GM12878 (cell line): Measurements from ENCODE around the gene FAM210A. TPM values are rescaled to one million over a fixed set of nuclear protein-coding genes. Genes with fewer than 3 reads are reported as not detected.

ENCODE experiments used
- ATAC-seq: fragments of 200-7000 bp; cut with Tn5 transposase; 3 replicates; pipeline ENCODE4 v1.9.1; 2020; ENCODE audit warnings: mild to moderate bottlenecking, moderate library complexity
- BruUV-seq: library from RNA; stranded (reverse); fragments of 400-500 nt; replicated peaks from 2 replicates; lab custom pipeline; 2021; lab: Mats Ljungman, UMichigan
- CTCF ChIA-PET: fragments of 300-600 bp; sonication (Branson Sonifier 250); formaldehyde crosslinking; extraction: SDS; loops from one replicate; lab custom pipeline; 2021; ENCODE audit warnings: inconsistent platforms; lab: Yijun Ruan, JAX
- POLR2A ChIA-PET: fragments of 350-600 bp; formaldehyde crosslinking; extraction: SDS; loops from one replicate; lab custom pipeline; 2021; ENCODE audit warnings: inconsistent platforms; lab: Charles Lee
- RAD21 ChIA-PET: fragments of 300-600 bp; sonication (Branson Sonifier 250); formaldehyde crosslinking; loops from one replicate; lab custom pipeline; 2023; ENCODE audit warnings: antibody characterized with exemption; ENCODE audit not compliant: unreplicated experiment; lab: Charles Lee
- SMC1A ChIA-PET: fragments of 300-600 bp; sonication (Branson Sonifier 250); formaldehyde crosslinking; loops from one replicate; lab custom pipeline; 2023; ENCODE audit not compliant: unreplicated experiment, uncharacterized antibody; lab: Charles Lee
- DNase-seq: peaks from one replicate; pipeline ENCODE4 v3.0.0-alpha.2; 2011; ENCODE audit warnings: low read depth, low spot score
- FAIRE-seq: peaks from 3 replicates; lab custom pipeline; 2011; peaks lifted over from hg19 to GRCh38; lab: Jason Lieb, UNC
- H2AFZ ChIP-seq: 2 replicates; pipeline ENCODE4 v1.6.0; 2011; ENCODE audit warnings: low read depth, low read length, control low read depth; ENCODE audit not compliant: control insufficient read depth
- H3K27ac ChIP-seq: 2 replicates; pipeline ENCODE4 v1.5.1; 2011; ENCODE audit warnings: control low read depth; ENCODE audit not compliant: control insufficient read depth, insufficient read depth
- H3K27me3 ChIP-seq, 2 experiments: replicated peaks in 1 of 2; 2 replicates each; pipeline versions ENCODE4 v1.6.0 to v1.6.1; 2011; ENCODE audit warnings: low read length in 1 of 2; ENCODE audit not compliant: control insufficient read depth in 2 of 2, insufficient read depth in 2 of 2
- H3K36me3 ChIP-seq, 2 experiments: 2 replicates each; pipeline ENCODE4 v1.5.1; 2011; ENCODE audit warnings: low read length in 1 of 2; ENCODE audit not compliant: control insufficient read depth in 2 of 2, insufficient read depth in 2 of 2
- H3K4me1 ChIP-seq: 2 replicates; pipeline ENCODE4 v1.6.1; 2011; ENCODE audit warnings: mild to moderate bottlenecking, low read length, moderate library complexity, mixed read lengths; ENCODE audit not compliant: control insufficient read depth, insufficient read depth
- H3K4me2 ChIP-seq: 2 replicates; pipeline ENCODE4 v1.6.0; 2011; ENCODE audit warnings: control low read depth; ENCODE audit not compliant: control insufficient read depth, insufficient read depth
- H3K4me3 ChIP-seq: fragments of 200-600 bp; sonication (generic); 2 replicates; pipeline ENCODE4 v1.5.1; 2016
- H3K79me2 ChIP-seq: 2 replicates; pipeline ENCODE4 v1.6.0; 2011; ENCODE audit warnings: low read length; ENCODE audit not compliant: control insufficient read depth, insufficient read depth
- H3K9ac ChIP-seq: 2 replicates; pipeline ENCODE4 v1.8.0; 2011; ENCODE audit warnings: low read length, control low read depth, mixed read lengths; ENCODE audit not compliant: control insufficient read depth, insufficient read depth
- H3K9me3 ChIP-seq: replicated peaks from 3 replicates; pipeline ENCODE4 v1.5.1; 2011; ENCODE audit warnings: mild to moderate bottlenecking, low read length; ENCODE audit not compliant: control insufficient read depth, insufficient read depth
- H4K20me1 ChIP-seq: 2 replicates; pipeline ENCODE4 v1.6.0; 2011; ENCODE audit not compliant: control insufficient read depth, insufficient read depth
- CHD2 ChIP-seq: IDR thresholded peaks from 2 replicates; pipeline ENCODE4 v1.6.1; 2011; ENCODE audit warnings: low read depth, low read length, improper control_type of control experiment, borderline replicate concordance
- CREB1 ChIP-seq: IDR thresholded peaks from 2 replicates; pipeline ENCODE4 v1.6.1; 2012; ENCODE audit warnings: low read depth, mild to moderate bottlenecking, inconsistent platforms
- HDGF ChIP-seq: fragments of 450-650 bp; IDR thresholded peaks from 2 replicates; pipeline ENCODE4 v1.6.1; 2016; ENCODE audit warnings: antibody characterized with exemption
- LARP7 ChIP-seq: fragments of 450-650 bp; IDR thresholded peaks from 2 replicates; pipeline ENCODE4 v1.6.1; 2017; ENCODE audit warnings: mild to moderate bottlenecking
- MEF2B ChIP-seq: fragments of 450-650 bp; IDR thresholded peaks from 2 replicates; pipeline ENCODE4 v1.6.1; 2018; ENCODE audit warnings: mild to moderate bottlenecking, moderate library complexity; ENCODE audit not compliant: partially characterized antibody, poor library complexity, severe bottlenecking
- MYB ChIP-seq: fragments of 150-350 bp; IDR thresholded peaks from 2 replicates; pipeline ENCODE4 v1.6.1; 2014; ENCODE audit warnings: mild to moderate bottlenecking, low read depth, low read length, borderline replicate concordance
- RB1 ChIP-seq: fragments of 450-650 bp; formaldehyde crosslinking; IDR thresholded peaks from 2 replicates; pipeline ENCODE4 v1.6.1; 2017; ENCODE audit warnings: mild to moderate bottlenecking, borderline replicate concordance
- RELA ChIP-seq: fragments of 450-650 bp; IDR thresholded peaks from 2 replicates; pipeline ENCODE4 v1.8.0; 2014; ENCODE audit warnings: borderline replicate concordance; ENCODE audit not compliant: partially characterized antibody
- SUZ12 ChIP-seq: fragments of 200-600 bp; sonication (generic); IDR thresholded peaks from one replicate; pipeline ENCODE4 v1.6.1; 2018; ENCODE audit warnings: antibody characterized with exemption, mild to moderate bottlenecking; ENCODE audit not compliant: unreplicated experiment
- TCF3 ChIP-seq: IDR thresholded peaks from 2 replicates; pipeline ENCODE4 v1.6.1; 2012; ENCODE audit warnings: low read depth, mild to moderate bottlenecking, low read length, borderline replicate concordance; ENCODE audit not compliant: insufficient read depth
- WGBS: methylation state at CpG from one replicate; pipeline ENCODE4 v1.1.6; 2016; ENCODE audit warnings: low lambda C conversion rate; ENCODE audit not compliant: insufficient replicate concordance, insufficient coverage; ENCODE audit errors: missing lambda C conversion rate; 5-methylcytosine and 5-hydroxymethylcytosine counted together
- in situ Hi-C: fragments of 300-500 bp; cut with MboI; formaldehyde crosslinking; loops from 9 replicates; pipeline ENCODE4 v1.14.3; 2018; ENCODE audit warnings: mixed read lengths
- intact Hi-C: fragments of 100-400 bp; cut with micrococcal nuclease; formaldehyde crosslinking; loops from one replicate; pipeline ENCODE4 v1.14.2; 2022; ENCODE audit not compliant: unreplicated experiment
- polyA plus RNA-seq, 11 experiments: library from polyadenylated mRNA; depleted of rRNA in 4 of 11; unstranded in 6 of 11; stranded (reverse) in 5 of 11; fragments of >200 nt; fragmentation: Nextera tagmentation in 4 of 11; fragmentation: Illumina TruSeq in 1 of 11; extraction: Ambion mirVana in 4 of 11; extraction: Trizol in 1 of 11; gene quantifications; 1 replicate in 1 of 11; 2 replicates in 10 of 11; pipeline versions ENCODE4 v1.2.1 to v1.2.3, GENCODE V29; 2011 to 2016; ENCODE audit warnings: inconsistent platforms in 2 of 11, missing spikeins in 2 of 11, low read depth in 1 of 11
- total RNA-seq, 4 experiments: library from RNA; depleted of rRNA in 3 of 4; stranded (reverse); fragments of >200 nt in 3 of 4; fragmentation: Illumina TruSeq in 1 of 4; extraction: Trizol in 1 of 4; gene quantifications; 2 replicates each; pipeline versions ENCODE4 v1.2.1 to v1.2.3, GENCODE V29; 2013 to 2021
- TF ChIP-seq, protein P1 (sequence below): IDR thresholded peaks from 2 replicates; pipeline ENCODE4 v1.6.1; 2011; ENCODE audit warnings: low read depth, mild to moderate bottlenecking, low read length, moderate library complexity, borderline replicate concordance; ENCODE audit errors: extremely low read depth

FAM210A gene
- total and polyA plus RNA-seq, 10 of the 15 experiments (the other 5 are each of a cell fraction or from before 2014, with no cell fraction given), result 10.3 to 56.3 (median 17.7) TPM

DNA sequence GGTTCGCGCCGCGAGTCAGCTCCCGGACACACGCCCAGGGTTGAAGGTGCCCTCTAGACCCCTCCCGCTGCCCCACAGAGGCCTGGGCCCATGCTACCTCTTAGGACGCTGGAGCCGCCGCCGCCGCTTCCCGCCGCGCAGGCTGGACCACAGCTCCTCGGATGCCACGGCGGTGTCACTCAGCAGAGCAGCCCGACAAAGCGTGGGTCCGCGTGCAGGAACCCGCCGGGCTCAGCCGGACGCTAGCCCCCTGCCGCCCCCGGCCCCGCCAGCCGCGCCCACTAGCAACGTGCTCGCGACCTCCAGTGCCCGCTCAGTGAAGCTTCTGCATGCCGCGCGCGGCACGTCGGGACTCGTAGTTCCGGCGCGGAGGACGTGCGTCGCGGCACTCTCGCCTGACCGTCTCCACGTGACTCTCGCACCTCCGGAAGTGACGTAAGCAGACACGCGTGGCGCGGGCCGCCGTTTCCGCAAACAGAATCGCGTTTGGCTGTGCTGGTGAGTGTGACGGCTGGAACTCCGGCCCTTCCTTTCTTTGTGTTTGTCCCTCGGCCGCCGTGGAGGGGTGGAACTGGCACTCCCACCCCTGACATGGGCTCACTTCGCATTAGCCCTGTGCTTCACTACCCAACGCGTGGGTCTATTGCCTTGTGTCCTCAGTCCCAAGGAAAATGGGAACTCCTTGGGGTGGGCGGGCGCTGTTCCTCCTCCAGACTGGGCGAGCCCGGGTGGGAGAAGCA lies at the start of gene FAM210A, which contains the start of gene RNMT (continued):
- TF ChIP-seq RELA, result peak; percentile 93
- TF ChIP-seq, protein P1, sequence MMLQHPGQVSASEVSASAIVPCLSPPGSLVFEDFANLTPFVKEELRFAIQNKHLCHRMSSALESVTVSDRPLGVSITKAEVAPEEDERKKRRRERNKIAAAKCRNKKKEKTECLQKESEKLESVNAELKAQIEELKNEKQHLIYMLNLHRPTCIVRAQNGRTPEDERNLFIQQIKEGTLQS, result peak; percentile 92
- TF ChIP-seq LARP7, result peak; percentile 81
- peak; percentile 96; the same call in 1 of the 2 replicates for TF ChIP-seq RB1
- 0 out of 2 replicates have a peak, but pooled peaks have one; percentile 14 for TF ChIP-seq TCF3
- TF ChIP-seq MEF2B, result no peak
- peak; percentile 98 for TF ChIP-seq CREB1

DNA sequence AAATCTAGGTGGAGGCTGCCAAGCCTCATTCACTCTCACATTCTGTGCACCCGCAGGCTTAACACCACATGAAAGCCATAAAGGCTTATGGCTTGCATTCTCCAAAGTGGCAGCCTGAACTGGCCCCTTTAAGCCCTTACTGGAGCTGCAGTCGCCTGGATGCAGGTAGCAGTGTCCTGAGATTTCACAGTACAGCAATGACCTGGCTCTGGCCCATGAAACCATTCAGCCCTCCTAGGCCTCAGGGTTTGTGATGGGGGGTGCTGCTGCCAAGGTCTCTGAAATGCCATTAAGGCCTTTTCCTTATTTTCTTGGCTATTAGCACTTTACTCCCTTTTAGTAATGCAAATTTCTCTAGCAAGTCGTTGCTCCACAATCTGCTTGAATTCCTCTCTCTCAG lies 48.7 kb upstream of the FAM210A start:
- ChIA-PET RAD21 (no interaction called here), CTCF (no interaction called here), SMC1A (no interaction called here), POLR2A (no interaction called here)
- Histone ChIP-seq H4K20me1 (no peaks in the 10 kb centered on the region), H3K27me3 (no peaks in the 10 kb centered on the region), H2AFZ (no peak overlapping the region), H3K4me1 (no peaks in the 10 kb centered on the region), H3K4me3 (no peak overlapping the region), H3K9me3 (no peaks in the 10 kb centered on the region), H3K36me3 (no peaks in the 10 kb centered on the region), H3K79me2 (no peaks in the 10 kb centered on the region), H3K9ac (no peak overlapping the region), H3K27ac (no peak overlapping the region), H3K4me2 (no peak overlapping the region)
- DNase-seq, result no peak
- no TSS peak for BruUV-seq
- 8% methylated on average over 3 of the region's 3 CpGs for WGBS
- intact Hi-C loops (no loop called here), in situ Hi-C loops (no loop called here)
- no peak for TF ChIP-seq HDGF
- no peak for TF ChIP-seq CHD2
- TF ChIP-seq MYB, result no peak
- no peak for TF ChIP-seq SUZ12
- FAIRE-seq, result no peak
- ATAC-seq, result no peak
